CD14-positive monocyte (primary cell): ENCODE data around the gene RYR3. TPM values are rescaled to one million over a fixed set of nuclear protein-coding genes. Genes with fewer than 3 reads are reported as not detected.

Experiments
- DNase-seq, 3 donors: peaks; one replicate each; pipeline ENCODE4 v3.0.0-alpha.2; 2011 to 2022
- H2AFZ ChIP-seq: 2 replicates; pipeline ENCODE4 v1.6.0; 2012; ENCODE audit warnings: mild to moderate bottlenecking, low read depth, low read length, inconsistent platforms; ENCODE audit not compliant: insufficient read depth, poor library complexity, severe bottlenecking
- H3K27ac ChIP-seq, 2 donors: 1 replicate in 1 of 2; 2 replicates in 1 of 2; pipeline ENCODE4 v1.5.1; 2012 to 2013; ENCODE audit warnings: low read length in 2 of 2, control low read depth in 1 of 2, inconsistent platforms in 1 of 2, low read depth in 1 of 2, mild to moderate bottlenecking in 1 of 2
- H3K27me3 ChIP-seq, 2 donors: one replicate each; pipeline versions ENCODE4 v1.6.0 to v1.6.1; 2011 to 2013; ENCODE audit warnings: low read length in 2 of 2; ENCODE audit not compliant: control insufficient read depth in 2 of 2, insufficient read depth in 2 of 2
- H3K36me3 ChIP-seq, 2 donors: replicated peaks in 1 of 2; 1 replicate in 1 of 2; 2 replicates in 1 of 2; pipeline versions ENCODE4 v1.5.1 to v1.6.1; 2012 to 2013; ENCODE audit warnings: low read length in 2 of 2, control low read depth in 1 of 2, inconsistent platforms in 1 of 2, mild to moderate bottlenecking in 1 of 2; ENCODE audit not compliant: insufficient read depth in 2 of 2, control insufficient read depth in 1 of 2
- H3K4me1 ChIP-seq, 2 donors: 1 replicate in 1 of 2; 2 replicates in 1 of 2; pipeline versions ENCODE4 v1.5.1 to v1.6.1; 2012 to 2013; ENCODE audit warnings: low read length in 2 of 2, control low read depth in 1 of 2, inconsistent platforms in 1 of 2, mild to moderate bottlenecking in 1 of 2, moderate library complexity in 1 of 2; ENCODE audit not compliant: insufficient read depth in 2 of 2, control insufficient read depth in 1 of 2
- H3K4me2 ChIP-seq: replicated peaks from 2 replicates; pipeline ENCODE3; 2012; ENCODE audit warnings: low read length, moderate library complexity, mild to moderate bottlenecking; ENCODE audit not compliant: poor library complexity, severe bottlenecking; ENCODE audit errors: extremely low read depth
- H3K4me3 ChIP-seq, 3 experiments: fragments of 200-600 bp in 1 of 3; sonication (generic) in 1 of 3; replicated peaks in 1 of 3; 1 replicate in 2 of 3; 2 replicates in 1 of 3; pipeline ENCODE4 v1.5.1; 2011 to 2013; ENCODE audit warnings: low read length in 3 of 3, mild to moderate bottlenecking in 3 of 3, control low read depth in 2 of 3, low read depth in 2 of 3, inconsistent platforms in 1 of 3, moderate library complexity in 1 of 3
- H3K79me2 ChIP-seq: 2 replicates; pipeline ENCODE4 v1.6.0; 2012; ENCODE audit warnings: mild to moderate bottlenecking, control low read depth, inconsistent platforms, low read length, moderate library complexity; ENCODE audit not compliant: insufficient read depth
- H3K9ac ChIP-seq: 2 replicates; pipeline ENCODE4 v1.6.0; 2017; ENCODE audit warnings: low read length, mild to moderate bottlenecking; ENCODE audit not compliant: insufficient read depth, poor library complexity, severe bottlenecking
- H3K9me3 ChIP-seq, 2 donors: replicated peaks in 1 of 2; 1 replicate in 1 of 2; 2 replicates in 1 of 2; pipeline versions ENCODE4 v1.5.1 to v1.6.1; 2012 to 2013; ENCODE audit warnings: low read length in 2 of 2, control low read depth in 1 of 2; ENCODE audit not compliant: control insufficient read depth in 1 of 2, insufficient read depth in 1 of 2
- H4K20me1 ChIP-seq: 2 replicates; pipeline ENCODE4 v1.6.0; 2012; ENCODE audit warnings: mild to moderate bottlenecking, low read length, control low read depth, moderate library complexity; ENCODE audit not compliant: insufficient read depth
- H3K27ac Mint-ChIP-seq, 7 donors: one replicate each; pipeline ENCODE4 v1.8.0; 2020; ENCODE audit warnings: mild to moderate bottlenecking in 7 of 7, mixed read lengths in 7 of 7, moderate library complexity in 6 of 7, inconsistent platforms in 2 of 7
- H3K27me3 Mint-ChIP-seq, 3 donors: one replicate each; pipeline ENCODE4 v1.8.0; 2021 to 2022; ENCODE audit warnings: low read depth in 3 of 3, mild to moderate bottlenecking in 3 of 3, mixed read lengths in 3 of 3, moderate library complexity in 3 of 3, inconsistent platforms in 1 of 3
- H3K36me3 Mint-ChIP-seq, 2 donors: one replicate each; pipeline ENCODE4 v1.8.0; 2020; ENCODE audit warnings: mixed read lengths in 2 of 2, inconsistent platforms in 1 of 2, mild to moderate bottlenecking in 1 of 2
- H3K4me1 Mint-ChIP-seq: one replicate; pipeline ENCODE4 v1.8.0; 2020; ENCODE audit warnings: mild to moderate bottlenecking, mixed read lengths
- H3K4me3 Mint-ChIP-seq, 2 donors: one replicate each; pipeline ENCODE4 v1.8.0; 2020; ENCODE audit warnings: mild to moderate bottlenecking in 2 of 2, mixed read lengths in 2 of 2, moderate library complexity in 1 of 2
- H3K9me3 Mint-ChIP-seq, 7 donors: one replicate each; pipeline ENCODE4 v1.8.0; 2020 to 2022; ENCODE audit warnings: mixed read lengths in 7 of 7, mild to moderate bottlenecking in 6 of 7, moderate library complexity in 6 of 7, inconsistent platforms in 2 of 7
- WGBS: methylation state at CpG from one replicate; pipeline ENCODE4 v1.1.5; 2013; ENCODE audit warnings: missing lambda C conversion rate; ENCODE audit not compliant: insufficient coverage; 5-methylcytosine and 5-hydroxymethylcytosine counted together
- intact Hi-C, 2 donors: fragments of 100-400 bp; cut with micrococcal nuclease; formaldehyde crosslinking; loops; one replicate each; pipeline versions ENCODE4 v1.15.0 to v1.15.1; 2023
- polyA plus RNA-seq, 3 donors: library from polyadenylated mRNA; depleted of rRNA in 1 of 3; unstranded in 2 of 3; stranded (reverse) in 1 of 3; fragments of 300-500 nt in 2 of 3; fragments of >200 nt in 1 of 3; fragmentation: Illumina TruSeq in 2 of 3; gene quantifications; 1 replicate in 2 of 3; 2 replicates in 1 of 3; pipeline ENCODE4 v1.2.3, GENCODE V29; 2012 to 2021
- TF ChIP-seq, protein P1 (sequence below): fragments of 200-600 bp; IDR thresholded peaks from one replicate; pipeline ENCODE4 v1.8.0; 2022; ENCODE audit warnings: antibody characterized with exemption, mild to moderate bottlenecking

RYR3 gene
- polyA plus RNA-seq, 3 donors: not detected

DNA sequence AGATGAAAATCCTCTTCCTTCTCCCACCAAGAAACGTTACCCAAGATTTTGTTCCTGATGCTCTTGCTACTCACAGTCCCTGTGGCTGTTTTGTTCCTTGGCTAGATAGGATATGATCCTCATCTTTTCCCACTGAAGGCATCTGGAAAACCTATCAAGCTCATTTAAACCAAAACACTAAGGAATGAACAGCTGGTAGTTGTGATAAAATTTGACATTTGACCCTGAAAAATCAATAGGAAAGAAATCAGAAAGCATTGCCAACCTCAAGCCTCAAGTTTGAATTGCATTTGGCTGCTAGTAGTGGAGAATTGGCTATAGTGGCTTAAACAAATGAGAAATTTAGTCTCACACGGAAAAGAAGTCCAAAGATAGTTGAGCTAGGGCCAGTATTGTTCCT is 486.9 kb downstream of the RYR3 start:
- Mint-ChIP-seq H3K27me3 (peaks cover 0 to 3% (median 0%) of the 10 kb centered on the region in 3 donors), H3K36me3 (no peaks in the 10 kb centered on the region), H3K27ac (no peak overlapping the region), H3K9me3 (no peaks in the 10 kb centered on the region), H3K4me1 (no peaks in the 10 kb centered on the region), H3K4me3 (no peak overlapping the region)
- H4K20me1 ChIP-seq: no peaks in the 10 kb centered on the region
- no peaks in the 10 kb centered on the region for H3K4me1 ChIP-seq
- DNase-seq: no peak
- H3K9ac ChIP-seq: no peak overlapping the region
- WGBS: 100% methylated on average over 1 of the region's 2 CpGs
- H3K79me2 ChIP-seq: no peaks in the 10 kb centered on the region
- no peak overlapping the region for H3K4me3 ChIP-seq
- no peak overlapping the region for H2AFZ ChIP-seq
- no peaks in the 10 kb centered on the region for H3K27me3 ChIP-seq
- H3K36me3 ChIP-seq: no peaks in the 10 kb centered on the region
- TF ChIP-seq, protein P1, sequence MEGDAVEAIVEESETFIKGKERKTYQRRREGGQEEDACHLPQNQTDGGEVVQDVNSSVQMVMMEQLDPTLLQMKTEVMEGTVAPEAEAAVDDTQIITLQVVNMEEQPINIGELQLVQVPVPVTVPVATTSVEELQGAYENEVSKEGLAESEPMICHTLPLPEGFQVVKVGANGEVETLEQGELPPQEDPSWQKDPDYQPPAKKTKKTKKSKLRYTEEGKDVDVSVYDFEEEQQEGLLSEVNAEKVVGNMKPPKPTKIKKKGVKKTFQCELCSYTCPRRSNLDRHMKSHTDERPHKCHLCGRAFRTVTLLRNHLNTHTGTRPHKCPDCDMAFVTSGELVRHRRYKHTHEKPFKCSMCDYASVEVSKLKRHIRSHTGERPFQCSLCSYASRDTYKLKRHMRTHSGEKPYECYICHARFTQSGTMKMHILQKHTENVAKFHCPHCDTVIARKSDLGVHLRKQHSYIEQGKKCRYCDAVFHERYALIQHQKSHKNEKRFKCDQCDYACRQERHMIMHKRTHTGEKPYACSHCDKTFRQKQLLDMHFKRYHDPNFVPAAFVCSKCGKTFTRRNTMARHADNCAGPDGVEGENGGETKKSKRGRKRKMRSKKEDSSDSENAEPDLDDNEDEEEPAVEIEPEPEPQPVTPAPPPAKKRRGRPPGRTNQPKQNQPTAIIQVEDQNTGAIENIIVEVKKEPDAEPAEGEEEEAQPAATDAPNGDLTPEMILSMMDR: no peak
- no peak overlapping the region for H3K4me2 ChIP-seq
- no peaks in the 10 kb centered on the region for H3K9me3 ChIP-seq
- intact Hi-C loops: no loop called here
- H3K27ac ChIP-seq: no peak overlapping the region

DNA sequence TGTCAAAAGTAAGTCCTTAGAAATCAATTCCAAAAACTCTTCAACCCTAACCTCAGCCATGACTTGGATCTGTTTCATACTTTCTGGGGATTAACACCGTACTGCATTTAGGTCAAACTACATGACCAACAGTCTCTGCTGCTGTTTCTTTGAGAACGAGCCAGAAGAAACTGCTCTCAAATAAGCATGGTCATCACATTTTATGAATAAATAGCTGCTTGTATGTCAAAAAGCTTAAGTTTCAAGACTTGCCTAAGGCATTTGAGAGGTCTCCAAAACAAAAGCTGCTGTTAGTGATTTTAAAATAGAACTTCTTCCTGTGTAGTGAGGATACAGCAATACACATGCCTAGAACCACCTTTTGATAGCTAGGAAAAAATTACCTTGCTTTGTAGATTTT is 491.2 kb downstream of the RYR3 start:
- Histone ChIP-seq H3K79me2 (no peaks in the 10 kb centered on the region), H3K36me3 (no peaks in the 10 kb centered on the region), H3K27me3 (no peaks in the 10 kb centered on the region), H3K9ac (no peak overlapping the region), H3K9me3 (no peaks in the 10 kb centered on the region), H3K4me2 (no peak overlapping the region), H3K4me1 (no peaks in the 10 kb centered on the region), H3K27ac (no peak overlapping the region), H2AFZ (no peak overlapping the region), H3K4me3 (no peak overlapping the region), H4K20me1 (no peaks in the 10 kb centered on the region)
- Mint-ChIP-seq H3K9me3 (peaks cover 0 to 5% (median 0%) of the 10 kb centered on the region in 7 donors), H3K27ac (no peak overlapping the region), H3K27me3 (peaks cover 0 to 1% (median 0%) of the 10 kb centered on the region in 3 donors), H3K4me3 (no peak overlapping the region), H3K36me3 (no peaks in the 10 kb centered on the region), H3K4me1 (no peaks in the 10 kb centered on the region)
- DNase-seq: no peak
- TF ChIP-seq, protein P1: no peak
- 100% methylated on average over 1 of the region's 2 CpGs for WGBS
- intact Hi-C loops: no loop called here
